ENCODE measurements around the gene CAPN15.
"Not testable (repeated sequence)": the region's sequence is repeated elsewhere in the genome, so short reads cannot be mapped to it uniquely, and the experiment has no call there.

The CAPN15 gene

GRCh38 chr16:527015-527903, at the start of gene CAPN15:
Gene CAPN15, plus strand, starts transcription at chr16:527712. Its CDS starts 19,127 bp downstream, at chr16:546839.
- peak in 54 of 56 donors; percentile 40 to 95 (median 84) for DNase-seq

GRCh38 chr16:478287-478686, 49.2 kb upstream of the CAPN15 start:
- not testable (repeated sequence) for DNase-seq

GRCh38 chr16:482468-483185, 44.9 kb upstream of the CAPN15 start:
- no peak for DNase-seq

- DNase-seq, result peak in 22 of 56 donors; percentile 17 to 65 (median 29)
These were observed 44.0 kb upstream of the CAPN15 start for GRCh38 chr16:483341-484075.

GRCh38 chr16:489606-490005, 37.9 kb upstream of the CAPN15 start:
- no peak for DNase-seq

- no peak for DNase-seq
These were observed 36.7 kb upstream of the CAPN15 start for GRCh38 chr16:490768-491167.

- DNase-seq, result no peak
These were observed 36.1 kb upstream of the CAPN15 start for GRCh38 chr16:491220-491919.

- peak in 9 of 56 donors; percentile 8 to 38 (median 25) for DNase-seq
These were observed 35.2 kb upstream of the CAPN15 start for GRCh38 chr16:492211-492875.

- peak in 11 of 56 donors; percentile 15 to 53 (median 33) for DNase-seq
These were observed 32.8 kb upstream of the CAPN15 start for GRCh38 chr16:494676-495075.

- DNase-seq, result peak in 8 of 56 donors; percentile 5 to 35 (median 12)
These were observed 32.3 kb upstream of the CAPN15 start for GRCh38 chr16:495127-495748.

- no peak for DNase-seq
These were observed 31.2 kb upstream of the CAPN15 start for GRCh38 chr16:496097-496886.

- no peak for DNase-seq
These were observed 30.3 kb upstream of the CAPN15 start for GRCh38 chr16:497258-497657.

- DNase-seq, result no peak
These were observed 27.6 kb upstream of the CAPN15 start for GRCh38 chr16:499924-500323.

- no peak for DNase-seq
These were observed 26.8 kb upstream of the CAPN15 start for GRCh38 chr16:500709-501108.

GRCh38 chr16:502179-502943, 25.2 kb upstream of the CAPN15 start:
- DNase-seq, result no peak

GRCh38 chr16:503150-504071, 24.1 kb upstream of the CAPN15 start:
- no peak for DNase-seq

All from nucleus accumbens (tissue), 56 donors.